HepG2 (cell line): ENCODE data around the gene RSPH1. TPM values are rescaled to one million over a fixed set of nuclear protein-coding genes. Genes with fewer than 3 reads are reported as not detected.

Source experiments
- GABPA ChIP-seq, 2 experiments: IDR thresholded peaks; 2 replicates each; pipeline ENCODE4 v1.6.1; 2011 to 2016; ENCODE audit warnings: low read depth in 2 of 2, low read length in 1 of 2, missing biosample characterization in 1 of 2, missing genetic modification characterization in 1 of 2
- NFE2 ChIP-seq: sonication (generic); formaldehyde crosslinking; IDR thresholded peaks from 2 replicates; pipeline ENCODE4 v1.4.0; 2020; ENCODE audit warnings: missing genetic modification reagents
- NONO ChIP-seq, 2 experiments: fragments of 450-650 bp in 1 of 2; sonication (generic) in 1 of 2; formaldehyde crosslinking in 1 of 2; IDR thresholded peaks in 1 of 2; conservative IDR thresholded peaks in 1 of 2; 2 replicates each; pipeline versions ENCODE4 v1.6.1 to v1.8.0; 2017 to 2022; ENCODE audit warnings: mild to moderate bottlenecking in 1 of 2, missing genetic modification reagents in 1 of 2, moderate library complexity in 1 of 2
- TCF7L2 ChIP-seq: IDR thresholded peaks from 2 replicates; pipeline ENCODE4 v1.6.1; 2011; ENCODE audit warnings: mild to moderate bottlenecking, low read depth, low read length, moderate library complexity
- ZC3H4 ChIP-seq: sonication (generic); formaldehyde crosslinking; IDR thresholded peaks from 2 replicates; pipeline ENCODE4 v1.4.0; 2020; ENCODE audit warnings: missing genetic modification reagents, borderline replicate concordance
- ZFP1 ChIP-seq: IDR thresholded peaks from 2 replicates; pipeline ENCODE4 v1.6.1; 2016
- ZNF501 ChIP-seq: sonication (generic); formaldehyde crosslinking; IDR thresholded peaks from 2 replicates; pipeline ENCODE4 v1.5.1; 2020; ENCODE audit warnings: mild to moderate bottlenecking, moderate library complexity, missing genetic modification reagents
- polyA plus RNA-seq, 8 experiments: library from polyadenylated mRNA; depleted of rRNA in 3 of 8; stranded (reverse) in 7 of 8; unstranded in 1 of 8; fragments of >200 nt; fragmentation: Illumina TruSeq in 4 of 8; extraction: Trizol in 4 of 8; gene quantifications; 2 replicates each; pipeline versions ENCODE4 v1.2.1 to v1.2.3, GENCODE V29; 2011 to 2016; ENCODE audit warnings: low read depth in 4 of 8, missing spikeins in 1 of 8, mixed read lengths in 1 of 8; ENCODE audit not compliant: insufficient read depth in 1 of 8
- total RNA-seq, 5 experiments: library from RNA; depleted of rRNA; stranded (reverse); fragments of >200 nt; fragmentation: Illumina TruSeq; extraction: Trizol; gene quantifications; 2 replicates each; pipeline ENCODE4 v1.2.3, GENCODE V29; 2016; ENCODE audit warnings: low read depth in 1 of 5
- TF ChIP-seq, protein P1 (sequence below): sonication (generic); formaldehyde crosslinking; IDR thresholded peaks from 2 replicates; pipeline ENCODE4 v1.5.0; 2020; ENCODE audit warnings: mild to moderate bottlenecking, missing genetic modification reagents
- TF ChIP-seq, protein P2 (sequence below): sonication (generic); formaldehyde crosslinking; IDR thresholded peaks from 2 replicates; pipeline ENCODE4 v1.5.0; 2020; ENCODE audit warnings: missing genetic modification reagents
- TF ChIP-seq, protein P3 (sequence below): sonication (generic); formaldehyde crosslinking; IDR thresholded peaks from 2 replicates; pipeline ENCODE4 v1.4.0; 2020; ENCODE audit warnings: missing genetic modification reagents

Gene RSPH1
- total and polyA plus RNA-seq, 2 of the 13 experiments (the other 11 are each of a cell fraction or from before 2014, with no cell fraction given), result not detected

DNA sequence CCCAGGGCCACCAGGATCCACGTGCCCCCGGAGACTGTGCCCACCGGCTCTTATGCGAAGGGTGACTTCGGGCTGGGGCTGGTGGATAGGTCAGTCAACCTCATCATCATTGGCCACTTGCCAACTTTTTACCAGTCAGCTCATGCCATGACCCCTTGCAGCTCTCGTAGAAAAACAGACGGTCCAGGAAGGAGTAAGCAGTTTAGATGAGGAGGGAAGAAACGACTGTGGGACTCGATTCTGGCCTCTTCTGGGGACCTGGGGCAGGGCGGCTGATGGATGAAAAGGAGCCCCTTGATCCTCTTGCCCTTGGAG is 51.3 kb downstream of the RSPH1 start (continued):
- TF ChIP-seq, protein P1, sequence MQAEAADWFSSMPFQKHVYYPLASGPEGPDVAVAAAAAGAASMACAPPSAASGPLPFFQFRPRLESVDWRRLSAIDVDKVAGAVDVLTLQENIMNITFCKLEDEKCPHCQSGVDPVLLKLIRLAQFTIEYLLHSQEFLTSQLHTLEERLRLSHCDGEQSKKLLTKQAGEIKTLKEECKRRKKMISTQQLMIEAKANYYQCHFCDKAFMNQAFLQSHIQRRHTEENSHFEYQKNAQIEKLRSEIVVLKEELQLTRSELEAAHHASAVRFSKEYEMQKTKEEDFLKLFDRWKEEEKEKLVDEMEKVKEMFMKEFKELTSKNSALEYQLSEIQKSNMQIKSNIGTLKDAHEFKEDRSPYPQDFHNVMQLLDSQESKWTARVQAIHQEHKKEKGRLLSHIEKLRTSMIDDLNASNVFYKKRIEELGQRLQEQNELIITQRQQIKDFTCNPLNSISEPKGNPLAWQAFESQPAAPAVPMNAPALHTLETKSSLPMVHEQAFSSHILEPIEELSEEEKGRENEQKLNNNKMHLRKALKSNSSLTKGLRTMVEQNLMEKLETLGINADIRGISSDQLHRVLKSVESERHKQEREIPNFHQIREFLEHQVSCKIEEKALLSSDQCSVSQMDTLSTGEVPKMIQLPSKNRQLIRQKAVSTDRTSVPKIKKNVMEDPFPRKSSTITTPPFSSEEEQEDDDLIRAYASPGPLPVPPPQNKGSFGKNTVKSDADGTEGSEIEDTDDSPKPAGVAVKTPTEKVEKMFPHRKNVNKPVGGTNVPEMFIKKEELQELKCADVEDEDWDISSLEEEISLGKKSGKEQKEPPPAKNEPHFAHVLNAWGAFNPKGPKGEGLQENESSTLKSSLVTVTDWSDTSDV (CRISPR knock-in tag), result no peak
- TF ChIP-seq, protein P2, sequence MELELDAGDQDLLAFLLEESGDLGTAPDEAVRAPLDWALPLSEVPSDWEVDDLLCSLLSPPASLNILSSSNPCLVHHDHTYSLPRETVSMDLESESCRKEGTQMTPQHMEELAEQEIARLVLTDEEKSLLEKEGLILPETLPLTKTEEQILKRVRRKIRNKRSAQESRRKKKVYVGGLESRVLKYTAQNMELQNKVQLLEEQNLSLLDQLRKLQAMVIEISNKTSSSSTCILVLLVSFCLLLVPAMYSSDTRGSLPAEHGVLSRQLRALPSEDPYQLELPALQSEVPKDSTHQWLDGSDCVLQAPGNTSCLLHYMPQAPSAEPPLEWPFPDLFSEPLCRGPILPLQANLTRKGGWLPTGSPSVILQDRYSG (CRISPR knock-in tag), result no peak
- TF ChIP-seq TCF7L2 (no peak), ZC3H4 (CRISPR knock-in tag) (no peak), NFE2 (CRISPR knock-in tag) (no peak), ZFP1 (CRISPR knock-in tag) (no peak), ZNF501 (CRISPR knock-in tag) (no peak), GABPA (IDR thresholded peaks at IDR 0.05; ENCODE audit: low read depth, low read length) (no peak), GABPA (CRISPR knock-in tag; IDR thresholded peaks at IDR 0.05; ENCODE audit: low read depth) (no peak), NONO (IDR thresholded peaks at IDR 0.05) (no peak), NONO (CRISPR knock-in tag; conservative IDR thresholded peaks at IDR 0.05) (no peak)
- TF ChIP-seq, protein P3, sequence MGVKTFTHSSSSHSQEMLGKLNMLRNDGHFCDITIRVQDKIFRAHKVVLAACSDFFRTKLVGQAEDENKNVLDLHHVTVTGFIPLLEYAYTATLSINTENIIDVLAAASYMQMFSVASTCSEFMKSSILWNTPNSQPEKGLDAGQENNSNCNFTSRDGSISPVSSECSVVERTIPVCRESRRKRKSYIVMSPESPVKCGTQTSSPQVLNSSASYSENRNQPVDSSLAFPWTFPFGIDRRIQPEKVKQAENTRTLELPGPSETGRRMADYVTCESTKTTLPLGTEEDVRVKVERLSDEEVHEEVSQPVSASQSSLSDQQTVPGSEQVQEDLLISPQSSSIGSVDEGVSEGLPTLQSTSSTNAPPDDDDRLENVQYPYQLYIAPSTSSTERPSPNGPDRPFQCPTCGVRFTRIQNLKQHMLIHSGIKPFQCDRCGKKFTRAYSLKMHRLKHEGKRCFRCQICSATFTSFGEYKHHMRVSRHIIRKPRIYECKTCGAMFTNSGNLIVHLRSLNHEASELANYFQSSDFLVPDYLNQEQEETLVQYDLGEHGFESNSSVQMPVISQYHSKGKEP (CRISPR knock-in tag), result no peak
- TF ChIP-seq, all 625 proteins: peak for 0
